ENCODE measurements around the gene TRMU. TPM values are rescaled to one million over a fixed set of nuclear protein-coding genes. Genes with fewer than 3 reads are reported as not detected.

Gene TRMU
- total RNA-seq, 1 donor = 31.1 TPM

DNA sequence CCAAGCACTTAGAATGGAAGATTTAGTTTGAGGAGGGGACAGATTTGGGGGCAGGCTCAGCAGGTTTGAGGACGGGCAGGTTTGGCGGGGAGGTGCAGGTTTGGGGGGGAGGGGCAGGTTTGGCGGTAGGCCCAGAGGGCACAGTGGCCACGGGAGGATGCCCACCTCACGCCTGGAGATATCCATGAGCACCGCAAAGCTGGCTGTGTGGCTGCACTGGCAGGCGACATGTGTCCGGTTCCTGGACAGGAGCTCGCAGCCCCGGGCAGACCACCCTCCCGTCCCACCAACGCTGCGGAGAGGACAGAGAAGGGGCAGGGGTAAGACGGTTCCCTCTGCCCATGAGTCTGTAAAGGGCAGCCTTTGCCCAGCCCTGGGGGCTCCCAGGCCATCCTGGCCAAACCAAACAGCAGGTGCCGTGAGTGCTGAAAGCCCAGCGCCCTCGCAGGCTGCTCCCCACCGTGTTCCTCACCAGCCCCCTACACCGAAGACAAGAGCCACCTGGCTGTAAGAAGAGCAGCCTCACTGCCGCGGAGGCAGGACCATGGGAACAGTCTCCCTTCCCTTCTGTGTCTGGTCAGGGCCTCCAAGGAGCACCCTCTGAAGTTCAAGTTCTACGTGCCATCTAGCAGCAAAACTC is 43.0 kb downstream of the TRMU start:
- no peak for TF ChIP-seq CTCF (IDR thresholded peaks at IDR 0.05; ENCODE audit: insufficient read depth, low read depth, low read length)
- no peak overlapping the region for H3K4me3 ChIP-seq (ENCODE audit: low read depth, low read length)
- no peak for DNase-seq (ENCODE audit: low read depth)

GRCh38 chr22:46379066-46379930 is 43.8 kb downstream of the TRMU start:
- TF ChIP-seq CTCF (IDR thresholded peaks at IDR 0.05; ENCODE audit: insufficient read depth, low read depth, low read length) = no peak
- DNase-seq (ENCODE audit: low read depth) = no peak
- H3K4me3 ChIP-seq (ENCODE audit: low read depth, low read length) = no peak overlapping the region

GRCh38 chr22:46380069-46380468 is 44.6 kb downstream of the TRMU start:
- DNase-seq (ENCODE audit: low read depth) = no peak
- no peak for TF ChIP-seq CTCF (IDR thresholded peaks at IDR 0.05; ENCODE audit: insufficient read depth, low read depth, low read length)
- no peak overlapping the region for H3K4me3 ChIP-seq (ENCODE audit: low read depth, low read length)

- no peak overlapping the region for H3K4me3 ChIP-seq (ENCODE audit: low read depth, low read length)
Measured at GRCh38 chr22:46380581-46380980, 45.1 kb downstream of the TRMU start.

DNA sequence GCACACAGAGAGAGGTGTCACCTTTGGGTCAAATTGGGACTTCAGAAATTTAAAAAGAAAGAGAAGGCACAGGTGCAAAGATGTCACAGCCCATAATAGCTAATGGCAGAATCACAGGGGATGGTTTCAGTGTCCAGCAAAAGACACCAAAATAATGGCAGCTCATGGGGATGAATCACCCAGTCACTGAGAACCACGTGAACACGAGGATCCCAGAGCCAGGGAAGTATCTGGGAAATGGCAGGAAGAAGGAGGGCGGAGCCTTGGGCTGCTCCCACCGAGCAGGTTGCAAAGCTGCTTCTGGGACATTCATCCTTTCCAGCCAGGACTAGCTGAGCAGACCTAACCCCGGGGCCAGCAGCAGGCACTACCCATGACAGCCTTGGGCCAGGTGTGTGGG is 45.6 kb downstream of the TRMU start:
- no peak overlapping the region for H3K4me3 ChIP-seq (ENCODE audit: low read depth, low read length)
- peak; percentile 21 for DNase-seq (ENCODE audit: low read depth)
- TF ChIP-seq CTCF (IDR thresholded peaks at IDR 0.05; ENCODE audit: insufficient read depth, low read depth, low read length) = no peak

More at GRCh38 chr22:46380581-46380980, 45.1 kb downstream of the TRMU start:
- DNase-seq (ENCODE audit: low read depth) = no peak
- TF ChIP-seq CTCF (IDR thresholded peaks at IDR 0.05; ENCODE audit: insufficient read depth, low read depth, low read length) = no peak

DNA sequence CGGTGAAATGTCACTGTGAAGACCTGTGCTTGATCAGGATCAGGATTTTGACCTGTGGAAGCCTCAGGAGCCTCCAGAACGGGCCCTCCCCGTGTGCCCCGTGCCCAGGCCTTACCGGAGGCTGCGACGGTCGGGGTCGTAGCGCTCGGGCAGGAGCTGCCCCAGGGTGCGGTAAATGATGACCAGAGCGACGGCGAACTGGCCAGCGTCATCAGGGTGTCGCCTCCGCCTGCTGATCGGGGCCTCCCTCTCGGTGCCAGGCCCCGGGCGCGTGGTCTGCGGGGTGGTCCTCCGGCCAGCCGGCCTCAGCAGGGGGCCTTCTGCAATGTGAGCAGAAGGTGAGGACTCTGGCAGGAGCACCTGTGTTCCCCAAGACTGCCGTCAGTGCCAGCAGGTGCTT is 46.2 kb downstream of the TRMU start:
- no peak overlapping the region for H3K4me3 ChIP-seq (ENCODE audit: low read depth, low read length)
- no peak for TF ChIP-seq CTCF (IDR thresholded peaks at IDR 0.05; ENCODE audit: insufficient read depth, low read depth, low read length)
- DNase-seq (ENCODE audit: low read depth) = no peak
